ENCODE measurements around the gene DPEP2.

GRCh38 chr16:67944690-67945391 lies 54.4 kb downstream of the DPEP2 start:
- TF ChIP-seq TEAD4 (IDR thresholded peaks at IDR 0.05) (no peak), NFIC (IDR thresholded peaks at IDR 0.05) (no peak), EP300 (IDR thresholded peaks at IDR 0.05; ENCODE audit: borderline replicate concordance) (no peak), ZBTB7A (IDR thresholded peaks at IDR 0.05; ENCODE audit: low read depth) (no peak), RAD21 (IDR thresholded peaks at IDR 0.05; ENCODE audit: low read depth) (no peak), TAF1 (IDR thresholded peaks at IDR 0.05; ENCODE audit: low read depth) (no peak), MAX (IDR thresholded peaks at IDR 0.05) (no peak)
- TF ChIP-seq, protein P1, sequence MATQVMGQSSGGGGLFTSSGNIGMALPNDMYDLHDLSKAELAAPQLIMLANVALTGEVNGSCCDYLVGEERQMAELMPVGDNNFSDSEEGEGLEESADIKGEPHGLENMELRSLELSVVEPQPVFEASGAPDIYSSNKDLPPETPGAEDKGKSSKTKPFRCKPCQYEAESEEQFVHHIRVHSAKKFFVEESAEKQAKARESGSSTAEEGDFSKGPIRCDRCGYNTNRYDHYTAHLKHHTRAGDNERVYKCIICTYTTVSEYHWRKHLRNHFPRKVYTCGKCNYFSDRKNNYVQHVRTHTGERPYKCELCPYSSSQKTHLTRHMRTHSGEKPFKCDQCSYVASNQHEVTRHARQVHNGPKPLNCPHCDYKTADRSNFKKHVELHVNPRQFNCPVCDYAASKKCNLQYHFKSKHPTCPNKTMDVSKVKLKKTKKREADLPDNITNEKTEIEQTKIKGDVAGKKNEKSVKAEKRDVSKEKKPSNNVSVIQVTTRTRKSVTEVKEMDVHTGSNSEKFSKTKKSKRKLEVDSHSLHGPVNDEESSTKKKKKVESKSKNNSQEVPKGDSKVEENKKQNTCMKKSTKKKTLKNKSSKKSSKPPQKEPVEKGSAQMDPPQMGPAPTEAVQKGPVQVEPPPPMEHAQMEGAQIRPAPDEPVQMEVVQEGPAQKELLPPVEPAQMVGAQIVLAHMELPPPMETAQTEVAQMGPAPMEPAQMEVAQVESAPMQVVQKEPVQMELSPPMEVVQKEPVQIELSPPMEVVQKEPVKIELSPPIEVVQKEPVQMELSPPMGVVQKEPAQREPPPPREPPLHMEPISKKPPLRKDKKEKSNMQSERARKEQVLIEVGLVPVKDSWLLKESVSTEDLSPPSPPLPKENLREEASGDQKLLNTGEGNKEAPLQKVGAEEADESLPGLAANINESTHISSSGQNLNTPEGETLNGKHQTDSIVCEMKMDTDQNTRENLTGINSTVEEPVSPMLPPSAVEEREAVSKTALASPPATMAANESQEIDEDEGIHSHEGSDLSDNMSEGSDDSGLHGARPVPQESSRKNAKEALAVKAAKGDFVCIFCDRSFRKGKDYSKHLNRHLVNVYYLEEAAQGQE (IDR thresholded peaks at IDR 0.05; ENCODE audit: low read depth): no peak
- TF ChIP-seq, protein P2, sequence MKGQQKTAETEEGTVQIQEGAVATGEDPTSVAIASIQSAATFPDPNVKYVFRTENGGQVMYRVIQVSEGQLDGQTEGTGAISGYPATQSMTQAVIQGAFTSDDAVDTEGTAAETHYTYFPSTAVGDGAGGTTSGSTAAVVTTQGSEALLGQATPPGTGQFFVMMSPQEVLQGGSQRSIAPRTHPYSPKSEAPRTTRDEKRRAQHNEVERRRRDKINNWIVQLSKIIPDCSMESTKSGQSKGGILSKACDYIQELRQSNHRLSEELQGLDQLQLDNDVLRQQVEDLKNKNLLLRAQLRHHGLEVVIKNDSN (IDR thresholded peaks at IDR 0.05): no peak

Data from Ishikawa (cell line).